ENCODE data around the gene RCAN2.

DNA sequence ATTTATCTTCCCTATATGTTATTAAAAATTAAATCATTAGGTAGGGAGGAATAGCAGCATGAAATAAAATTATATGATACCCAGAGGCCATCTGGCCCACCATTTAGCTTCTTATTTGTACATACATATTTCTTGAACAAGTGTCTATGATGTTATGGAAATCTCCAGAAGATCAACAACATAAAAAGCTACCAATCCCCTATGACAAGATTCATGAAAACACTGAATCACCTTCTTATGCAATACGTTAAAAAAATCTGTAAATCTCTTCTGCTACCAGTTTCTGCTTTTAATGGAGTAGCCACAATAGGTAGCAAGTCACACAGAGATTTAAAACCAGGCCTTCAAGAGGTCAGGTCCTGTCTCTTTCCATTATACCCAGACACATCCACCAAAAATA, 194.7 kb downstream of the RCAN2 start:
- TF ChIP-seq, protein P1, sequence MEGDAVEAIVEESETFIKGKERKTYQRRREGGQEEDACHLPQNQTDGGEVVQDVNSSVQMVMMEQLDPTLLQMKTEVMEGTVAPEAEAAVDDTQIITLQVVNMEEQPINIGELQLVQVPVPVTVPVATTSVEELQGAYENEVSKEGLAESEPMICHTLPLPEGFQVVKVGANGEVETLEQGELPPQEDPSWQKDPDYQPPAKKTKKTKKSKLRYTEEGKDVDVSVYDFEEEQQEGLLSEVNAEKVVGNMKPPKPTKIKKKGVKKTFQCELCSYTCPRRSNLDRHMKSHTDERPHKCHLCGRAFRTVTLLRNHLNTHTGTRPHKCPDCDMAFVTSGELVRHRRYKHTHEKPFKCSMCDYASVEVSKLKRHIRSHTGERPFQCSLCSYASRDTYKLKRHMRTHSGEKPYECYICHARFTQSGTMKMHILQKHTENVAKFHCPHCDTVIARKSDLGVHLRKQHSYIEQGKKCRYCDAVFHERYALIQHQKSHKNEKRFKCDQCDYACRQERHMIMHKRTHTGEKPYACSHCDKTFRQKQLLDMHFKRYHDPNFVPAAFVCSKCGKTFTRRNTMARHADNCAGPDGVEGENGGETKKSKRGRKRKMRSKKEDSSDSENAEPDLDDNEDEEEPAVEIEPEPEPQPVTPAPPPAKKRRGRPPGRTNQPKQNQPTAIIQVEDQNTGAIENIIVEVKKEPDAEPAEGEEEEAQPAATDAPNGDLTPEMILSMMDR (IDR thresholded peaks at IDR 0.05) = no peak
- no peak for TF ChIP-seq POLR2A (IDR thresholded peaks at IDR 0.05)

Data from heart left ventricle (tissue), 13 donors.